Vagina (tissue), 2 donors: ENCODE measurements around the gene INO80D. TPM values are rescaled to one million over a fixed set of nuclear protein-coding genes. Genes with fewer than 3 reads are reported as not detected.

Source experiments
- DNase-seq, 2 donors: peaks; one replicate each; pipeline ENCODE4 v3.0.0-alpha.2; 2017; ENCODE audit errors: extremely low spot score in 2 of 2
- H3K27ac ChIP-seq: fragments of 200-600 bp; sonication (generic); one replicate; pipeline ENCODE4 v1.5.1; 2019
- H3K27me3 ChIP-seq: fragments of 200-600 bp; sonication (generic); one replicate; pipeline ENCODE4 v1.5.1; 2019
- H3K36me3 ChIP-seq, 2 donors: fragments of 200-600 bp; sonication (generic); one replicate each; pipeline ENCODE4 v1.5.1; 2017 to 2019
- H3K4me1 ChIP-seq: fragments of 200-600 bp; sonication (generic); one replicate; pipeline ENCODE4 v1.5.1; 2019
- H3K4me3 ChIP-seq, 2 donors: fragments of 200-600 bp; sonication (generic); 1 replicate in 1 of 2; 2 replicates in 1 of 2; pipeline ENCODE4 v1.5.1; 2016 to 2019
- H3K9me3 ChIP-seq: fragments of 200-600 bp; sonication (generic); one replicate; pipeline ENCODE4 v1.5.1; 2019
- CTCF ChIP-seq, 3 experiments: fragments of 450-650 bp in 2 of 3; fragments of 200-600 bp in 1 of 3; sonication (generic) in 1 of 3; IDR thresholded peaks; one replicate each; pipeline ENCODE4 v1.5.1; 2017 to 2019; ENCODE audit warnings: antibody characterized with exemption in 3 of 3, mild to moderate bottlenecking in 2 of 3, moderate library complexity in 2 of 3
- POLR2A ChIP-seq, 2 donors: fragments of 450-650 bp; IDR thresholded peaks; one replicate each; pipeline ENCODE4 v1.6.1; 2017; ENCODE audit warnings: antibody characterized with exemption in 2 of 2, mild to moderate bottlenecking in 2 of 2, moderate library complexity in 2 of 2
- POLR2AphosphoS5 ChIP-seq, 2 donors: sonication (generic); formaldehyde crosslinking; IDR thresholded peaks; one replicate each; pipeline ENCODE4 v1.9.0; 2017; ENCODE audit warnings: antibody characterized with exemption in 2 of 2, mild to moderate bottlenecking in 2 of 2, low read depth in 1 of 2; ENCODE audit not compliant: insufficient read depth in 1 of 2
- intact Hi-C: fragments of 100-400 bp; cut with DNase I; formaldehyde crosslinking; loops from one replicate; pipeline ENCODE4 v1.15.1; 2023
- total RNA-seq: library from RNA; depleted of rRNA; stranded (reverse); fragments of >200 nt; gene quantifications from one replicate; pipeline ENCODE4 v1.2.3, GENCODE V29; 2016

Gene INO80D
- total RNA-seq, 1 donor from 2014 or later, result 18.4 TPM

GRCh38 chr2:206011795-206012194 lies 74.2 kb downstream of the INO80D start:
- intact Hi-C loops, result no loop called here
- H3K4me3 ChIP-seq, result no peak overlapping the region
- H3K27me3 ChIP-seq, result no peaks in the 10 kb centered on the region
- DNase-seq, result no peak
- no peaks in the 10 kb centered on the region for H3K4me1 ChIP-seq
- H3K36me3 ChIP-seq, result peaks cover 0 to 51% of the 10 kb centered on the region in 2 donors
- no peaks in the 10 kb centered on the region for H3K9me3 ChIP-seq
- H3K27ac ChIP-seq, result no peak overlapping the region
- TF ChIP-seq CTCF (IDR thresholded peaks at IDR 0.05) (no peak), POLR2AphosphoS5 (IDR thresholded peaks at IDR 0.05; ENCODE audit: insufficient read depth in 1 of 2, low read depth in 1 of 2) (no peak), POLR2A (IDR thresholded peaks at IDR 0.05) (no peak)

GRCh38 chr2:206011018-206011614 lies 74.9 kb downstream of the INO80D start:
- Histone ChIP-seq H3K27ac (no peak overlapping the region), H3K9me3 (no peaks in the 10 kb centered on the region), H3K4me1 (no peaks in the 10 kb centered on the region), H3K36me3 (peaks cover 0 to 51% of the 10 kb centered on the region in 2 donors), H3K27me3 (no peaks in the 10 kb centered on the region), H3K4me3 (no peak overlapping the region)
- DNase-seq, result no peak
- intact Hi-C loops, result no loop called here
- TF ChIP-seq POLR2A (IDR thresholded peaks at IDR 0.05), result no peak
- TF ChIP-seq CTCF (IDR thresholded peaks at IDR 0.05), result no peak
- no peak for TF ChIP-seq POLR2AphosphoS5 (IDR thresholded peaks at IDR 0.05; ENCODE audit: insufficient read depth in 1 of 2, low read depth in 1 of 2)

GRCh38 chr2:206004004-206004693 lies 81.8 kb downstream of the INO80D start:
- Histone ChIP-seq H3K27ac (no peak overlapping the region), H3K27me3 (no peaks in the 10 kb centered on the region), H3K9me3 (no peaks in the 10 kb centered on the region), H3K36me3 (peaks cover 0 to 53% of the 10 kb centered on the region in 2 donors), H3K4me3 (no peak overlapping the region), H3K4me1 (no peaks in the 10 kb centered on the region)
- TF ChIP-seq CTCF (IDR thresholded peaks at IDR 0.05), result no peak
- no peak for DNase-seq
- intact Hi-C loops, result no loop called here

GRCh38 chr2:206002440-206002839 lies 83.5 kb downstream of the INO80D start:
- no peak overlapping the region for H3K4me3 ChIP-seq
- peaks cover 0 to 47% of the 10 kb centered on the region in 2 donors for H3K36me3 ChIP-seq
- intact Hi-C loops, result no loop called here
- no peaks in the 10 kb centered on the region for H3K4me1 ChIP-seq
- H3K9me3 ChIP-seq, result no peaks in the 10 kb centered on the region
- TF ChIP-seq POLR2AphosphoS5 (IDR thresholded peaks at IDR 0.05; ENCODE audit: insufficient read depth in 1 of 2, low read depth in 1 of 2), result no peak
- TF ChIP-seq CTCF (IDR thresholded peaks at IDR 0.05), result no peak
- TF ChIP-seq POLR2A (IDR thresholded peaks at IDR 0.05), result no peak
- no peaks in the 10 kb centered on the region for H3K27me3 ChIP-seq
- H3K27ac ChIP-seq, result no peak overlapping the region
- DNase-seq, result no peak

GRCh38 chr2:206001912-206002311 lies 84.1 kb downstream of the INO80D start:
- H3K4me1 ChIP-seq, result no peaks in the 10 kb centered on the region
- no peaks in the 10 kb centered on the region for H3K9me3 ChIP-seq
- no peak overlapping the region for H3K27ac ChIP-seq
- intact Hi-C loops, result no loop called here
- TF ChIP-seq POLR2AphosphoS5 (IDR thresholded peaks at IDR 0.05; ENCODE audit: insufficient read depth in 1 of 2, low read depth in 1 of 2), result no peak
- no peak for TF ChIP-seq POLR2A (IDR thresholded peaks at IDR 0.05)
- TF ChIP-seq CTCF (IDR thresholded peaks at IDR 0.05), result no peak
- H3K27me3 ChIP-seq, result no peaks in the 10 kb centered on the region
- DNase-seq, result no peak
- peaks cover 0 to 44% of the 10 kb centered on the region in 2 donors for H3K36me3 ChIP-seq
- H3K4me3 ChIP-seq, result no peak overlapping the region
